Natural killer cell (primary cell): ENCODE measurements around the gene ORC1. TPM values are rescaled to one million over a fixed set of nuclear protein-coding genes. Genes with fewer than 3 reads are reported as not detected.

Experiments
- ATAC-seq, 3 donors: fragments of 150-1000 bp in 2 of 3; fragments of 200-7000 bp in 1 of 3; cut with Tn5 transposase; 1 replicate in 1 of 3; 2 replicates in 2 of 3; pipeline ENCODE4 v1.10.0; 2021; ENCODE audit warnings: mild to moderate bottlenecking in 2 of 3, moderate library complexity in 2 of 3
- DNase-seq, 2 donors: peaks; one replicate each; pipeline versions ENCODE4 v3.0.0 to v3.0.0-alpha.2; 2013 to 2021; ENCODE audit warnings: mixed read lengths in 1 of 2
- H3K27ac ChIP-seq: one replicate; pipeline ENCODE4 v1.5.1; 2013; ENCODE audit warnings: mild to moderate bottlenecking, low read length
- H3K27me3 ChIP-seq: one replicate; pipeline ENCODE4 v1.6.1; 2013; ENCODE audit warnings: low read length; ENCODE audit not compliant: control insufficient read depth, insufficient read depth
- H3K36me3 ChIP-seq: one replicate; pipeline ENCODE4 v1.6.1; 2013; ENCODE audit warnings: low read length; ENCODE audit not compliant: control insufficient read depth, insufficient read depth
- H3K4me1 ChIP-seq: one replicate; pipeline ENCODE4 v1.6.1; 2013; ENCODE audit warnings: low read length; ENCODE audit not compliant: control insufficient read depth, insufficient read depth
- H3K4me3 ChIP-seq: one replicate; pipeline ENCODE4 v1.5.1; 2013; ENCODE audit warnings: low read length
- H3K9me3 ChIP-seq: one replicate; pipeline ENCODE4 v1.6.1; 2013; ENCODE audit warnings: low read length; ENCODE audit not compliant: control insufficient read depth, insufficient read depth
- H3K27ac Mint-ChIP-seq, 2 donors: one replicate each; pipeline ENCODE4 v1.8.0; 2022; ENCODE audit warnings: mild to moderate bottlenecking in 2 of 2, mixed read lengths in 2 of 2, moderate library complexity in 1 of 2
- H3K27me3 Mint-ChIP-seq, 2 donors: one replicate each; pipeline ENCODE4 v1.8.0; 2022; ENCODE audit warnings: low read depth in 2 of 2, mixed read lengths in 2 of 2
- H3K36me3 Mint-ChIP-seq: one replicate; pipeline ENCODE4 v1.8.0; 2022; ENCODE audit warnings: mixed read lengths
- H3K4me1 Mint-ChIP-seq, 2 donors: one replicate each; pipeline ENCODE4 v1.8.0; 2022; ENCODE audit warnings: mixed read lengths in 2 of 2
- H3K4me3 Mint-ChIP-seq: one replicate; pipeline ENCODE4 v1.8.0; 2022; ENCODE audit warnings: mild to moderate bottlenecking, moderate library complexity, mixed read lengths
- H3K9me3 Mint-ChIP-seq, 2 donors: one replicate each; pipeline ENCODE4 v1.8.0; 2022; ENCODE audit warnings: mixed read lengths in 2 of 2
- CTCF ChIP-seq: fragments of 200-600 bp; IDR thresholded peaks from one replicate; pipeline ENCODE4 v1.8.0; 2022; ENCODE audit warnings: antibody characterized with exemption
- WGBS: methylation state at CpG from one replicate; pipeline ENCODE4 v1.1.7; 2013; ENCODE audit warnings: missing lambda C conversion rate; ENCODE audit not compliant: insufficient coverage; 5-methylcytosine and 5-hydroxymethylcytosine counted together
- intact Hi-C: fragments of 100-400 bp; cut with micrococcal nuclease; formaldehyde crosslinking; loops from one replicate; pipeline ENCODE4 v1.14.2; 2022
- total RNA-seq, 4 donors: library from RNA; stranded (reverse); fragments of 120-200 nt in 1 of 4; gene quantifications; one replicate each; pipeline versions ENCODE4 v1.2.3 to v1.2.4, GENCODE V29; 2013 to 2022

The ORC1 gene
- total RNA-seq, 3 donors from 2014 or later (not counting 1 experiment from before 2014, with no cell fraction given), result 1.9 to 2.6 (median 2.1) TPM

- DNase-seq (peak; percentile 44 to 88), ATAC-seq (peak; percentile 90 to 94 (median 91))
- H3K4me1 ChIP-seq, result peaks cover 9% of the 10 kb centered on the region
- H3K27me3 ChIP-seq, result no peaks in the 10 kb centered on the region
- peaks cover 38% of the 10 kb centered on the region for H3K36me3 ChIP-seq
- intact Hi-C loops, result loop anchor here (1.0 kb wide), 1 partner anchor 19 kb away; the partner anchor contains the start of genes ORC1 and PRPF38A
- Mint-ChIP-seq H3K4me3 (peak overlapping the region; percentile 85), H3K27me3 (no peaks in the 10 kb centered on the region), H3K9me3 (no peaks in the 10 kb centered on the region), H3K27ac (peak overlapping the region; percentile 86 to 98), H3K4me1 (peaks cover 16 to 26% of the 10 kb centered on the region in 2 donors), H3K36me3 (no peaks in the 10 kb centered on the region)
- H3K27ac ChIP-seq, result peak overlapping the region; percentile 82
- no peak for TF ChIP-seq CTCF
- no peaks in the 10 kb centered on the region for H3K9me3 ChIP-seq
- WGBS, result 19% methylated on average over 9 of the region's 9 CpGs
- H3K4me3 ChIP-seq, result no peak overlapping the region
Measured at GRCh38 chr1:52423771-52424170, 19.5 kb upstream of the ORC1 start.

GRCh38 chr1:52423055-52423454 lies 18.8 kb upstream of the ORC1 start:
- Histone ChIP-seq H3K27me3 (no peaks in the 10 kb centered on the region), H3K9me3 (no peaks in the 10 kb centered on the region), H3K4me3 (no peak overlapping the region), H3K27ac (no peak overlapping the region), H3K4me1 (peaks cover 9% of the 10 kb centered on the region), H3K36me3 (peaks cover 45% of the 10 kb centered on the region)
- WGBS, result 100% methylated on average over 1 of the region's 2 CpGs
- DNase-seq, result no peak
- H3K9me3 Mint-ChIP-seq, result no peaks in the 10 kb centered on the region
- H3K4me1 Mint-ChIP-seq, result peaks cover 16 to 26% of the 10 kb centered on the region in 2 donors
- no peak for ATAC-seq
- H3K27ac Mint-ChIP-seq, result peak overlapping the region in 1 of 2 donors; percentile 60
- peak overlapping the region; percentile 19 for H3K4me3 Mint-ChIP-seq
- TF ChIP-seq CTCF, result no peak
- intact Hi-C loops, result no loop called here
- H3K27me3 Mint-ChIP-seq, result no peaks in the 10 kb centered on the region
- peaks cover 4% of the 10 kb centered on the region for H3K36me3 Mint-ChIP-seq

- Mint-ChIP-seq H3K27me3 (no peaks in the 10 kb centered on the region), H3K9me3 (no peaks in the 10 kb centered on the region), H3K27ac (no peak overlapping the region), H3K36me3 (peaks cover 16% of the 10 kb centered on the region), H3K4me3 (no peak overlapping the region), H3K4me1 (peaks cover 24 to 34% of the 10 kb centered on the region in 2 donors)
- Histone ChIP-seq H3K4me3 (no peak overlapping the region), H3K9me3 (no peaks in the 10 kb centered on the region), H3K27me3 (no peaks in the 10 kb centered on the region), H3K4me1 (peaks cover 9% of the 10 kb centered on the region), H3K36me3 (peaks cover 68% of the 10 kb centered on the region), H3K27ac (no peak overlapping the region)
- ATAC-seq (no peak), DNase-seq (no peak)
- WGBS, result no CpG with 5 or more reads among the region's 1 CpG
- intact Hi-C loops, result no loop called here
- TF ChIP-seq CTCF, result no peak
Measured at GRCh38 chr1:52420713-52421112, 16.5 kb upstream of the ORC1 start.

GRCh38 chr1:52416811-52417210 lies 12.6 kb upstream of the ORC1 start:
- no peak for DNase-seq
- no peak overlapping the region for H3K4me3 ChIP-seq
- WGBS, result 100% methylated on average over 2 of the region's 2 CpGs
- H3K9me3 Mint-ChIP-seq, result no peaks in the 10 kb centered on the region
- peaks cover 8 to 13% of the 10 kb centered on the region in 2 donors for H3K4me1 Mint-ChIP-seq
- H3K4me1 ChIP-seq, result no peaks in the 10 kb centered on the region
- intact Hi-C loops, result no loop called here
- no peak overlapping the region for H3K27ac ChIP-seq
- H3K4me3 Mint-ChIP-seq, result no peak overlapping the region
- no peak for ATAC-seq
- H3K27me3 ChIP-seq, result no peaks in the 10 kb centered on the region
- H3K27ac Mint-ChIP-seq, result peak overlapping the region; percentile 2 to 19
- no peaks in the 10 kb centered on the region for H3K9me3 ChIP-seq
- H3K36me3 ChIP-seq, result peaks cover 90% of the 10 kb centered on the region
- TF ChIP-seq CTCF, result no peak
- H3K27me3 Mint-ChIP-seq, result no peaks in the 10 kb centered on the region
- peaks cover 41% of the 10 kb centered on the region for H3K36me3 Mint-ChIP-seq
